H1 (cell line): ENCODE results near the gene TRNP1. TPM values are rescaled to one million over a fixed set of nuclear protein-coding genes. Genes with fewer than 3 reads are reported as not detected.
A peak's percentile ranks its signal among the peaks of the same experiment; 100 is the strongest.

Source experiments
- CTCF ChIA-PET: fragments of 300-600 bp; sonication (Branson Sonifier 250); formaldehyde crosslinking; loops from one replicate; lab custom pipeline; 2021; ENCODE audit not compliant: partially characterized antibody; lab: Charles Lee
- POLR2A ChIA-PET: fragments of 300-600 bp; sonication (Branson Sonifier 250); formaldehyde crosslinking; loops from one replicate; lab custom pipeline; 2021; ENCODE audit warnings: inconsistent platforms; ENCODE audit not compliant: partially characterized antibody; lab: Charles Lee
- DNase-seq, 2 experiments: peaks; one replicate each; pipeline versions ENCODE4 v3.0.0 to v3.0.0-alpha.2; 2010 to 2022; ENCODE audit warnings: low spot score in 2 of 2, low read depth in 1 of 2, mixed read lengths in 1 of 2
- FAIRE-seq: peaks from 2 replicates; lab custom pipeline; 2011; peaks lifted over from hg19 to GRCh38; lab: Jason Lieb, UNC
- H2AFZ ChIP-seq: 2 replicates; pipeline ENCODE4 v1.8.1; 2012; ENCODE audit warnings: low read length, inconsistent platforms
- H2AK5ac ChIP-seq: 2 replicates; pipeline ENCODE4 v1.6.1; 2013; ENCODE audit warnings: low read depth, low read length
- H2BK120ac ChIP-seq: replicated peaks from 2 replicates; pipeline ENCODE3; 2013; ENCODE audit warnings: low read depth, low read length, inconsistent platforms
- H2BK12ac ChIP-seq: 2 replicates; pipeline ENCODE4 v1.6.1; 2013; ENCODE audit warnings: low read depth, low read length
- H2BK15ac ChIP-seq: 2 replicates; pipeline ENCODE4 v1.6.1; 2013; ENCODE audit warnings: low read length
- H2BK20ac ChIP-seq: 2 replicates; pipeline ENCODE4 v1.6.1; 2013; ENCODE audit warnings: low read length
- H2BK5ac ChIP-seq: 2 replicates; pipeline ENCODE4 v1.6.1; 2013; ENCODE audit warnings: low read depth, low read length
- H3K14ac ChIP-seq: 2 replicates; pipeline ENCODE4 v1.6.1; 2013; ENCODE audit warnings: inconsistent platforms; ENCODE audit not compliant: insufficient read length
- H3K18ac ChIP-seq: 2 replicates; pipeline ENCODE4 v1.6.1; 2013; ENCODE audit warnings: low read length; ENCODE audit errors: extremely low read depth
- H3K23ac ChIP-seq: 2 replicates; pipeline ENCODE4 v1.6.1; 2013; ENCODE audit warnings: inconsistent platforms; ENCODE audit not compliant: insufficient read length
- H3K23me2 ChIP-seq: 2 replicates; pipeline ENCODE4 v1.6.1; 2013; ENCODE audit warnings: low read depth, low read length
- H3K27ac ChIP-seq: 2 replicates; pipeline ENCODE4 v1.6.1; 2011; ENCODE audit warnings: low read depth, low read length, inconsistent platforms
- H3K27me3 ChIP-seq, 4 experiments: replicated peaks in 1 of 4; 1 replicate in 1 of 4; 2 replicates in 3 of 4; pipeline versions ENCODE4 v1.6.1 to v1.8.1; 2011 to 2013; ENCODE audit warnings: low read length in 3 of 4, mild to moderate bottlenecking in 3 of 4, inconsistent platforms in 2 of 4, mixed read lengths in 2 of 4, moderate library complexity in 1 of 4; ENCODE audit not compliant: control insufficient read depth in 3 of 4, insufficient read depth in 3 of 4; ENCODE audit errors: extremely low read depth in 1 of 4
- H3K36me3 ChIP-seq, 4 experiments: 2 replicates each; pipeline versions ENCODE4 v1.6.1 to v1.8.1; 2011 to 2013; ENCODE audit warnings: mild to moderate bottlenecking in 4 of 4, low read length in 3 of 4, moderate library complexity in 2 of 4, control low read depth in 1 of 4, inconsistent platforms in 1 of 4; ENCODE audit not compliant: insufficient read depth in 4 of 4, control insufficient read depth in 2 of 4
- H3K4ac ChIP-seq: replicated peaks from 2 replicates; pipeline ENCODE3; 2013; ENCODE audit warnings: low read length, low read depth, mixed read lengths, inconsistent platforms; ENCODE audit not compliant: insufficient read length
- H3K4me1 ChIP-seq, 4 experiments: replicated peaks in 1 of 4; 1 replicate in 1 of 4; 2 replicates in 3 of 4; pipeline versions ENCODE4 v1.6.1 to v1.8.1; 2011 to 2013; ENCODE audit warnings: low read length in 3 of 4, inconsistent platforms in 2 of 4, mixed read lengths in 1 of 4; ENCODE audit not compliant: insufficient read depth in 4 of 4, control insufficient read depth in 3 of 4
- H3K4me2 ChIP-seq, 2 experiments: 2 replicates each; pipeline versions ENCODE4 v1.6.1 to v1.8.1; 2011 to 2013; ENCODE audit warnings: low read depth in 2 of 2, low read length in 2 of 2, control low read depth in 1 of 2, inconsistent platforms in 1 of 2, mild to moderate bottlenecking in 1 of 2; ENCODE audit not compliant: insufficient read depth in 1 of 2
- H3K4me3 ChIP-seq, 4 experiments: fragments of 200-600, 300-600 bp in 1 of 4; sonication (generic), shearing (Covaris generic), sonication (Bioruptor Twin) in 1 of 4; 2 replicates each; pipeline versions ENCODE4 v1.5.1 to v1.8.1; 2011 to 2016; ENCODE audit warnings: low read length in 4 of 4, low read depth in 3 of 4, control low read depth in 2 of 4, inconsistent platforms in 2 of 4, mild to moderate bottlenecking in 2 of 4, mixed read lengths in 1 of 4, moderate library complexity in 1 of 4; ENCODE audit not compliant: insufficient read depth in 2 of 4; ENCODE audit errors: extremely low read depth in 1 of 4
- H3K56ac ChIP-seq: replicated peaks from 2 replicates; pipeline ENCODE3; 2013; ENCODE audit warnings: low read depth, mild to moderate bottlenecking, mixed read lengths, low read length, inconsistent platforms; ENCODE audit not compliant: insufficient read length
- H3K79me1 ChIP-seq: 2 replicates; pipeline ENCODE4 v1.6.1; 2013; ENCODE audit warnings: low read depth, low read length, control low read depth
- H3K79me2 ChIP-seq, 2 experiments: 2 replicates each; pipeline versions ENCODE4 v1.6.1 to v1.8.1; 2012 to 2013; ENCODE audit warnings: low read length in 2 of 2, mild to moderate bottlenecking in 2 of 2, inconsistent platforms in 1 of 2; ENCODE audit not compliant: insufficient read depth in 2 of 2, control insufficient read depth in 1 of 2
- H3K9ac ChIP-seq, 4 experiments: replicated peaks in 1 of 4; 1 replicate in 1 of 4; 2 replicates in 3 of 4; pipeline versions ENCODE4 v1.6.1 to v1.8.1; 2011 to 2013; ENCODE audit warnings: low read depth in 3 of 4, low read length in 3 of 4, control low read depth in 2 of 4, mild to moderate bottlenecking in 2 of 4, moderate library complexity in 2 of 4, inconsistent platforms in 1 of 4; ENCODE audit errors: extremely low read depth in 1 of 4
- H3K9me3 ChIP-seq, 2 experiments: 2 replicates each; pipeline versions ENCODE4 v1.6.1 to v1.8.1; 2012 to 2013; ENCODE audit warnings: mild to moderate bottlenecking in 2 of 2, moderate library complexity in 2 of 2, control low read depth in 1 of 2, inconsistent platforms in 1 of 2, low read depth in 1 of 2, low read length in 1 of 2, mixed read lengths in 1 of 2; ENCODE audit not compliant: insufficient read depth in 2 of 2
- H4K20me1 ChIP-seq, 2 experiments: replicated peaks in 1 of 2; 2 replicates each; pipeline versions ENCODE3 to v1.8.1; 2011 to 2013; ENCODE audit warnings: inconsistent platforms in 2 of 2, low read length in 2 of 2, mild to moderate bottlenecking in 1 of 2; ENCODE audit not compliant: insufficient read depth in 2 of 2, control insufficient read depth in 1 of 2
- H4K5ac ChIP-seq: 2 replicates; pipeline ENCODE4 v1.6.1; 2013; ENCODE audit warnings: low read length, low read depth, mixed read lengths, inconsistent platforms; ENCODE audit not compliant: insufficient read length
- H4K8ac ChIP-seq: 2 replicates; pipeline ENCODE4 v1.8.0; 2013; ENCODE audit warnings: mild to moderate bottlenecking, moderate library complexity, low read length, inconsistent platforms; ENCODE audit not compliant: insufficient read depth; ENCODE audit errors: extremely low read depth
- H4K91ac ChIP-seq: replicated peaks from 2 replicates; pipeline ENCODE3; 2013; ENCODE audit warnings: low read length, mixed read lengths, inconsistent platforms; ENCODE audit not compliant: insufficient read length
- ASH2L ChIP-seq: fragments of 200-600, 300-600 bp; sonication (generic); IDR thresholded peaks from one replicate; pipeline ENCODE4 v1.7.1; 2017; ENCODE audit warnings: low read length
- CHD1 ChIP-seq: IDR thresholded peaks from 2 replicates; pipeline ENCODE4 v1.6.1; 2012; ENCODE audit warnings: low read depth, low read length, improper control_type of control experiment
- CHD2 ChIP-seq: IDR thresholded peaks from 2 replicates; pipeline ENCODE4 v1.6.1; 2012; ENCODE audit warnings: low read length, improper control_type of control experiment
- NANOG ChIP-seq: IDR thresholded peaks from 2 replicates; pipeline ENCODE4 v1.6.1; 2011; ENCODE audit warnings: low read length, low read depth, mild to moderate bottlenecking, inconsistent platforms; ENCODE audit not compliant: insufficient read depth, poor library complexity, severe bottlenecking
- POLR2A ChIP-seq, 2 experiments: IDR thresholded peaks; 1 replicate in 1 of 2; 2 replicates in 1 of 2; pipeline ENCODE4 v1.6.1; 2011; ENCODE audit warnings: low read depth in 2 of 2, low read length in 2 of 2, mild to moderate bottlenecking in 2 of 2; ENCODE audit errors: control extremely low read depth in 1 of 2
- SIN3A ChIP-seq, 2 experiments: IDR thresholded peaks in 1 of 2; conservative IDR thresholded peaks in 1 of 2; 2 replicates each; pipeline ENCODE4 v1.6.1; 2011 to 2012; ENCODE audit warnings: low read length in 2 of 2, improper control_type of control experiment in 1 of 2, low read depth in 1 of 2, mild to moderate bottlenecking in 1 of 2
- TEAD4 ChIP-seq: IDR thresholded peaks from 2 replicates; pipeline ENCODE4 v1.6.1; 2012; ENCODE audit warnings: low read depth, low read length, inconsistent platforms, mixed read lengths
- YY1 ChIP-seq: IDR thresholded peaks from 2 replicates; pipeline ENCODE4 v1.6.1; 2011; ENCODE audit warnings: low read depth, mild to moderate bottlenecking, low read length
- WGBS, 2 experiments: shearing (Covaris generic) in 1 of 2; methylation state at CpG; one replicate each; pipeline versions ENCODE4 v1.1.6 to v1.1.7; 2013 to 2015; ENCODE audit warnings: low lambda C conversion rate in 2 of 2, mixed read lengths in 2 of 2, inconsistent platforms in 1 of 2, low coverage in 1 of 2, missing lambda C conversion rate in 1 of 2; ENCODE audit not compliant: insufficient replicate concordance in 2 of 2, insufficient coverage in 1 of 2, insufficient read length in 1 of 2; ENCODE audit errors: extremely low coverage in 1 of 2, missing lambda C conversion rate in 1 of 2; 5-methylcytosine and 5-hydroxymethylcytosine counted together
- polyA plus RNA-seq, 7 experiments: library from polyadenylated mRNA; depleted of rRNA in 3 of 7; stranded (reverse) in 5 of 7; unstranded in 2 of 7; fragments of >200 nt in 5 of 7; fragments of 200-250 nt in 2 of 7; gene quantifications; 1 replicate in 5 of 7; 2 replicates in 1 of 7; 4 replicates in 1 of 7; pipeline versions ENCODE4 v1.2.1 to v1.2.3, GENCODE V29; 2011 to 2013; ENCODE audit warnings: missing spikeins in 2 of 7, mixed read lengths in 2 of 7
- total RNA-seq: library from RNA; stranded (reverse); fragmentation: NEBNext Ultra II Directional; extraction: Animal tissue kit (Norgen Biotek cat#: 25700); gene quantifications from 2 replicates; pipeline ENCODE4 v1.2.1, GENCODE V29; 2021
- TF ChIP-seq, protein P1 (sequence below), 3 experiments: IDR thresholded peaks; 1 replicate in 2 of 3; 2 replicates in 1 of 3; pipeline versions ENCODE4 v1.5.1 to v1.6.1; 2011; ENCODE audit warnings: low read length in 3 of 3, mild to moderate bottlenecking in 3 of 3, inconsistent platforms in 2 of 3, low read depth in 1 of 3, moderate library complexity in 1 of 3; ENCODE audit not compliant: insufficient read depth in 1 of 3; ENCODE audit errors: control extremely low read depth in 1 of 3

The TRNP1 gene
- total and polyA plus RNA-seq, 2 of the 8 experiments (the other 6 are each of a cell fraction or from before 2014, with no cell fraction given), result 51.7 to 102 TPM

DNA sequence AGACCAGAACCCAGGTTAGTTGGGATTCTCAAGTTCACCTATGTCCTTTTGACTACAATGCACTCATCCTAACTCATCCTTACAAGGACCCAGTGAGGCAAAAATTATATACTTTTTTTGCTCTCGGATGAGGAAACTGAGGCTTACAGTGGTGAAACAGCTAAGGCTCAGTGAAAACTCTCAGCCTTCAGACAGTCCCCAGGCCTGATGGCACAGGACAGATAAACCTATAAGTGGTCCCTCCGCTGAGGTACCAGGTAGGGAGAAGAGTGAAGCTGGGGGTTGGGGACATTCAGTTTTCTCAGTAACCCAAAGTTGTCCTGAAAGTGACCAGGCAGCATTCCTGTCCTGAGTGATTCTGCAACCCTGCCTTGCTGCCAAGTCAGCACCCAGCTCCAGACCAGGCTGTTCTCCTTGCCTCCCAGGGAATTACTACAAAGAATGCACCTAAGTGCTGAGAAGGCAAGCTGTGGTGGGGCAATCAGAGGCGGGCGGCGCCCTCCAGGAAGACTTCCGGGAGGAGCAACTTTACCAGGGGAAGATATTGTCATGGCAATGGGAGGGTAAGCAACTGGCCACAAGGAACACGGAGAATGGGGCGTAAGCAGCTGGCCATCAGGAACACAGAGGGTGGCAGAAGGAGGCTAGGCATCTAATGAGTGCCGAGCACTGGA is 14.6 kb downstream of the TRNP1 start:
- Histone ChIP-seq H3K18ac (peak overlapping the region; percentile 57), H3K36me3 (peaks cover 16 to 52% (median 19%) of the 10 kb centered on the region in 4 experiments), H3K79me2 (peaks cover 26 to 75% of the 10 kb centered on the region in 2 experiments), H2BK12ac (peak overlapping the region; percentile 53; the same call in 1 of the 2 replicates), H3K4ac (peak overlapping the region; percentile 63), H3K79me1 (peaks cover 23% of the 10 kb centered on the region), H2BK120ac (peak overlapping the region; percentile 11), H3K14ac (no peak overlapping the region), H3K4me3 (peak overlapping the region; percentile 11 to 88 (median 20); a peak in 5 of 8 replicates), H3K56ac (peak overlapping the region; percentile 5), H3K9ac (peak overlapping the region in 3 of 4 experiments; percentile 44 to 51 (median 46); a peak in 4 of 7 replicates), H3K9me3 (no peaks in the 10 kb centered on the region), H3K27ac (peak overlapping the region; percentile 85), H3K4me2 (peak overlapping the region; percentile 61 to 99), H3K23me2 (peaks cover 18% of the 10 kb centered on the region), H4K8ac (peak overlapping the region; percentile 17; the same call in 1 of the 2 replicates), H3K4me1 (peaks cover 21 to 65% (median 53%) of the 10 kb centered on the region in 4 experiments), H3K27me3 (no peaks in the 10 kb centered on the region), H2BK20ac (peak overlapping the region; percentile 52; the same call in 1 of the 2 replicates), H2BK15ac (no peak overlapping the region), H2BK5ac (peak overlapping the region; percentile 75), H2AK5ac (peak overlapping the region; percentile 1; the same call in 1 of the 2 replicates), H2AFZ (no peak overlapping the region), H4K20me1 (peaks cover 18 to 29% of the 10 kb centered on the region in 2 experiments), H4K5ac (peak overlapping the region; percentile 95), H4K91ac (peak overlapping the region; percentile 94), H3K23ac (no peak overlapping the region)
- ChIA-PET POLR2A (interaction anchor here (0.7 to 58.9 kb wide), 15 partner anchors 7 to 288 kb away, joined by 3 to 1829 read pairs (median 3); partner anchors contain the start of genes GPATCH3, KDF1, SLC9A1 and TENT5B), CTCF (interaction anchor here (0.6 to 12.9 kb wide), 10 partner anchors 12 to 276 kb away, joined by 3 to 133 read pairs (median 6); partner anchors contain the start of gene TRNP1)
- DNase-seq (peak in 1 of 2 experiments; percentile 75), FAIRE-seq (no peak)
- WGBS, 2 experiments, result 15% methylated on average over 9 of the region's 9 CpGs; no CpG with 5 or more reads in 1 of the 2 experiments
- TF ChIP-seq YY1 (no peak), NANOG (peak; percentile 62), ASH2L (peak; percentile 72), CHD2 (no peak), TEAD4 (peak; percentile 63; the same call in 1 of the 2 replicates), POLR2A (IDR thresholded peaks at IDR 0.05; ENCODE audit: control extremely low read depth in 1 of 2, low read depth in 2 of 2, low read length in 2 of 2) (peak in 1 of 2 experiments; percentile 82; a peak in 2 of 3 replicates), CHD1 (no peak), SIN3A (conservative IDR thresholded peaks at IDR 0.05 in 1 of 2, IDR thresholded peaks at IDR 0.05 in 1 of 2; ENCODE audit: low read depth in 1 of 2, low read length in 2 of 2) (peak in 1 of 2 experiments; percentile 62; a peak in 1 of 4 replicates)
- TF ChIP-seq, protein P1, sequence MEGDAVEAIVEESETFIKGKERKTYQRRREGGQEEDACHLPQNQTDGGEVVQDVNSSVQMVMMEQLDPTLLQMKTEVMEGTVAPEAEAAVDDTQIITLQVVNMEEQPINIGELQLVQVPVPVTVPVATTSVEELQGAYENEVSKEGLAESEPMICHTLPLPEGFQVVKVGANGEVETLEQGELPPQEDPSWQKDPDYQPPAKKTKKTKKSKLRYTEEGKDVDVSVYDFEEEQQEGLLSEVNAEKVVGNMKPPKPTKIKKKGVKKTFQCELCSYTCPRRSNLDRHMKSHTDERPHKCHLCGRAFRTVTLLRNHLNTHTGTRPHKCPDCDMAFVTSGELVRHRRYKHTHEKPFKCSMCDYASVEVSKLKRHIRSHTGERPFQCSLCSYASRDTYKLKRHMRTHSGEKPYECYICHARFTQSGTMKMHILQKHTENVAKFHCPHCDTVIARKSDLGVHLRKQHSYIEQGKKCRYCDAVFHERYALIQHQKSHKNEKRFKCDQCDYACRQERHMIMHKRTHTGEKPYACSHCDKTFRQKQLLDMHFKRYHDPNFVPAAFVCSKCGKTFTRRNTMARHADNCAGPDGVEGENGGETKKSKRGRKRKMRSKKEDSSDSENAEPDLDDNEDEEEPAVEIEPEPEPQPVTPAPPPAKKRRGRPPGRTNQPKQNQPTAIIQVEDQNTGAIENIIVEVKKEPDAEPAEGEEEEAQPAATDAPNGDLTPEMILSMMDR (IDR thresholded peaks at IDR 0.05; ENCODE audit: control extremely low read depth in 1 of 3, insufficient read depth in 1 of 3, low read depth in 1 of 3, low read length in 3 of 3), result no peak
